NCI-H2171 (cell line): Measurements from ENCODE around the gene OR1S1.
"Not testable (repeated sequence)": the region's sequence is repeated elsewhere in the genome, so short reads cannot be mapped to it uniquely, and the experiment has no call there.

ENCODE experiments used
- DNase-seq: peaks from one replicate; lab custom pipeline; 2025; lab: John Stamatoyannopoulos, UW

OR1S1 gene

DNA sequence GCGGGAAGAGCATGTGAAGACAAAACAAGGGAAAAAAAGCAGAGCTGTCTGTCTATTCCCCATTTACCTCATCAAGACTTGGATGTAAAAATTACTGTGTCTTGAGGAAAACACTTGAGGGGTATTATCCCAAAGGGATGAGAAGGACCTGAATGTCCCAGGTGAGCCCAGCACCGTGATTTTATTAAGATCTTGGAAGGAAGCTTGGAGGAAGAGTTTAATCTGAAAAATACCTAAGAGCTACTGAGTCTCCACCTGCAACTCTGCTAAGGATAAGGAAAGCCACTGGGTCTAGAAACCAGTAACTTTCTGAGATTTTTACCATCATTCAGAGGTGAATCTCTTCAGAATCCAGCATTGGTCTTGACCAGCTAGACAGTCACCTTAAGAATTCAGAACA lies at the start of gene OR1S1:
OR1S1 (plus strand) TSS at position 301 of the 400 bp plus-strand sequence.
- DNase-seq: not testable (repeated sequence)

- no peak for DNase-seq
Observed at GRCh38 chr11:58164389-58164788, 48.1 kb upstream of the OR1S1 start.

DNA sequence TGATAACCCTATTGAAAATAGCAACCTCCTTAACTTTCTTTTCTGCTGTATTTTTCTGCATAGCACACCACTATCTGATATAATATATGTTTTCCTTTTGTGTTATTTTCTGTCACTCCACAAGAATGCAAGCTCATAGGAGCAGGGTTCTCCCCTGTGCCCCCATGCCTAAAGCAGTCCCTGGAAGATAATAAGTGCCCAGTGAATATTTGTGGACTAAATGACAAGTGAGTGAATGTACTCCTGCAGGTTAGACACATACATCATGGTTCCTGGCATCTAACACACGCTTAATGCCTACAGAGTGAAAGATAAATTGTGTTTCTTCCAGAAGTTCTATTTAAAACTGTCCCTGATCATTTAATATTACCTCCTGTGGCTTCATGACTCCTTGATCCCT lies 47.5 kb upstream of the OR1S1 start:
- DNase-seq: no peak

DNA sequence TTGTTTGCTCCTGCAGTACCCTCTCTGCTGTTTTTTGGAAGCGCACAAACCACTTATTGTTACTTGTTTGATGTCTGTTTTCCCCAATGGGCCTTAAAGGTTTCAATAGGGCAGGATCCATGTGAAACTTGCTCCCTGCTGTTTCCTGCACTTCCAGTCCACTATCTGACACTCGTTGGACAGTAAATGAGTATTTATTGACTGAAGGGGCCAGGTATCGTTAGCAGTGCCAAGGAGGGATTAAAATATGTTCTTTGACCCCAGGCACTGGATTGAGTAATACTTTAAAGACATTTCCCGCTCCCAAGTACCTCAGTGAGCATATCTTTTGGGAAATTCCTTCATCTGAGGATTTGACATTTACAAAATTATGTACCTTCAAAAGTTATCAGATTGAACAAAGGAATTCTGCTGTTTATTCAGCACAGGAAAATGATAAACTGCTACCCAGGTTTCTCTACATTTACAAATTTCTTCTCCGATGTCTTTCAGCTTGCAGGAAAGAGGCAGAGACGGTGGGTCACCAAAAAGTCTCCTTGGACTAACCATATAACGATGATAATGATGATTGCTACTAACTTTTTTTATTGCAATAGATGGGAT lies 46.9 kb upstream of the OR1S1 start:
- no peak for DNase-seq

DNA sequence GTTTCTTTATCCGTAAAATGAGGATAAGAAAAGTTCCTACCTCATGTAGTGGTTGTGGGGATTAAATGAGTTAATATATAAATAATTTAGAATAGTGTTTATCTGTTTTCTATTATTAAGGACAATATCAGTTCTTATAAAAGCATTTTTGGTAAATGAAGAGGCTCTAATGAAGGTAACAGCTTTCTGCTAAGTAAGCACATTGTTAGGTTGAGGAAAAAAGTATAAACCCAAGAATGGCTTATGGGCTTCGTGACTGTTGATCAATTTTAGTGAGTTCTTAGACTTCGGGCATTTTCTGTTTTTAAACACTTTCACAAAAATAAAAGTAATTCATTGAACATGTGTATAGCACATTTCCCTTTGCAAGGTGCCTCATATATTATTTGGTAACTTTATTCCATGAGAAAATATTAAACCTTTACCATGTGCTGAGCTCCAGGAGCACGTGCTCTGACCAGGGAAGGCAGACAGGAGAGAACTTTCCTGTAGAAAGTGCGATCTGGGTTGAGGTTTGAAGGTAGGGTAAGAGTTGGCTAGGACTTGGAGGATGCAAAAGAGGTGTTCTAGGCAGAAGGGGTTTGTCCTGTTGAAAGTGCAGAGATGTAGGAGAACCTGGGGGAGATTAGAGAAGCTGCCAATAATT lies 35.0 kb upstream of the OR1S1 start:
- no peak for DNase-seq

GRCh38 chr11:58178444-58178843 lies 34.1 kb upstream of the OR1S1 start:
- no peak for DNase-seq

GRCh38 chr11:58179648-58180047 lies 32.9 kb upstream of the OR1S1 start:
- DNase-seq: no peak

DNA sequence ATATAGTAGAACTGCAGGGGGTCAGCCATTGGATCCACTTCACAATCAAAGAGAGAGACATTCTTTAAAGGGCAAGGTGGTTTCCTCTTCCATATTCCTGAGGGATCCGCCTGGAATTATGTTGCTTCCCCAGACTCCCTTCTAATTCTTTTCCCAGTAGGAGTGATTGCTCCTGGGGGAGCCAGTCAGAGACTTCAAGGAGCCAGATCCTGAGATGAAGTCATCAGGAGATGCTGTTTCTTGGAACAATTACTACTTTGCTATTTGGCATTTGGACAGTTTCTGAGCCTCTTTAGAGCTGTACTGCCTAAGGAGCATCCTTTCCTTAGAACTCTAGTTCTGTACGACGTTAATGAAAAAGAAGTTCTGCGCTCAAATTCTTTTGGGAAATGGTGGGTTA lies 25.6 kb upstream of the OR1S1 start:
- no peak for DNase-seq

- DNase-seq: no peak
Observed at GRCh38 chr11:58188770-58189169, 23.8 kb upstream of the OR1S1 start, which contains the start of gene OR9Q2. OR9Q2 (plus strand) TSS chr11:58189070; CDS start chr11:58190491, 1,421 bp downstream.

GRCh38 chr11:58192229-58192628 lies 20.3 kb upstream of the OR1S1 start:
- no peak for DNase-seq

GRCh38 chr11:58193391-58193790 lies 19.1 kb upstream of the OR1S1 start:
- DNase-seq: no peak

DNA sequence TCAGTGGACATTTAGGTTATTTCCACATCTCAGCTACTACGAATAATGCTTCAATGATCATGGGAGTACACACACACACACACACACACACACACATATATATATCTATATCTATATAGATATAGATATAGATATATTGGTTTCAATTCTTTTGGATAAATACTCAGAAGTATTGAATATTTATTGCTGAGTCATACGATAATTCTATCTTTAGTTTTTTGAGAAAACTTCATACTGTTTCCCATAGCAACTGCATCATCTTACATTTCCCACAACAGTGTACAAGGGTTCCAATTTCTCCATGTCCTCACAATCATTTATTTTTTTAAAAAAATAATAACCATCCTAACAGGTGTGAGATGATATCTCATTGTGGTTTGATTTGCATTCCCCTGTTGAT lies 16.6 kb upstream of the OR1S1 start:
- no peak for DNase-seq

DNA sequence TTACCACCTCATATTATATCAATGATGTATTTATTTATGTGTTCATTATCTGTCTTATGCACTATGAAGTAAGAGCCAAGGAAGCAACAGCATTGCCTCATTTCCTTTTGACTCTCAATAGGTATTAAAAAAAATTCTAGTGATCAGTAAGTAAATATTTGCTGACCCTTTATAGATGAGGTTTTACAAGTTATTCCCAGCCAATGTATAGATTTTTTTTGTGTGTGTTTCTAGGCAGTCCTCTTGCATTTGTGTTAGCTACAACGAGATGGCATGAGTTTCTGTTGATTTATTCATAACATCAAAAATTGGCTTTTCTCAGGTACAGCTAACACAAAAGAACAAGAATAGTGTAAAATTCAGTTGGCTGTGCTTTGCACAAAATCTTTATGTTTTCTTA lies 13.2 kb upstream of the OR1S1 start:
- DNase-seq: no peak

DNA sequence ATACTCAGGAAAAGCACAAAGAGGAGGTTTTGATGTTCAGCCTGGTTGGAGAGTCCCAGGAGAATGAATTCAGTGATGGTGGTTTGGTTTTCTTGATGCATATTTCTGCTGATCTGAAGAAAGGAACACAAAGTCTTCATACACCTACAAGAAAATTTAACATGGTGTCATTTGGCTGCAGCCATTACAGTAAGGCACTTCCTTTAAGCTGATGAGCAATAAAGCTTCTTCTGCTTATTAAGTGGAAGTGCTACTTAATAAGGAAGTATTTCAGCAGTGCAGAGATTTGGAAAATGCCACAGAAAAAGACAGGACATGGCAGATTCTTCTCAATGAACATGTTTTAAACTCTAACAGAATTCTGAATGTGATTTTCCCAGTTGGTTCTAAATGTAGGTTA lies 8.5 kb upstream of the OR1S1 start, which contains the start of gene OR1S2:
OR1S2 (minus strand) TSS at position 101 of the 400 bp plus-strand sequence; CDS start at position 101, 0 bp downstream.
- no peak for DNase-seq

GRCh38 chr11:58216476-58216875 lies 4.0 kb downstream of the OR1S1 start:
- no peak for DNase-seq

DNA sequence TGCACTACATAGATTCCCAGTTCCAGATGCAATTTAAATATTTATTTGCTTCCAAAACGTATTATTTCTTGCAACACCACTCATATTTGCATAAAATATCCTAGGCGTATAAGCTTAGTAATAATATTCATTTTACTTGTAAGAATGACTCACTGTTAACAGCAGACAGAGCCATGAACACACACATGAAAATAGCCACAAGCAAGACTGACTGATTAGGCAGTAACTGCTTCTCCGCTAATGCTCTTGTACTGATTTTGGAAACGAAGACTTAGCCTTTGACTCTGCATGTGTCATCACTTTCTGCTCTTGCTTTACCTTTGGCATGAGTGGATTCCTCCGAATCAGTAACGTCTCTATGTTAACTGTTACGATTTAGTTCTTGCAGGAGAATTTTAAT lies 10.2 kb downstream of the OR1S1 start:
- no peak for DNase-seq

- DNase-seq: no peak
Observed at GRCh38 chr11:58227956-58228615, 15.6 kb downstream of the OR1S1 start.

GRCh38 chr11:58243954-58244353 lies 31.4 kb downstream of the OR1S1 start:
- no peak for DNase-seq

- no peak for DNase-seq
Observed at GRCh38 chr11:58254936-58255335, 42.4 kb downstream of the OR1S1 start.

GRCh38 chr11:58259983-58260382 lies 47.5 kb downstream of the OR1S1 start:
- no peak for DNase-seq
